Thyroid gland (tissue), 4 donors: Measurements from ENCODE around the gene NLGN1.

Experiments
- POLR2A ChIP-seq, 2 donors: fragments of 450-650 bp; IDR thresholded peaks; one replicate each; pipeline ENCODE4 v1.6.1; 2017; ENCODE audit warnings: antibody characterized with exemption in 2 of 2, mild to moderate bottlenecking in 2 of 2, moderate library complexity in 1 of 2
- TF ChIP-seq, protein P1 (sequence below), 6 experiments: fragments of 200-600 bp in 3 of 6; fragments of 450-650 bp in 3 of 6; sonication (generic) in 3 of 6; IDR thresholded peaks; one replicate each; pipeline ENCODE4 v1.5.1; 2016 to 2019; ENCODE audit warnings: antibody characterized with exemption in 6 of 6, mild to moderate bottlenecking in 2 of 6, inconsistent platforms in 1 of 6, moderate library complexity in 1 of 6

DNA sequence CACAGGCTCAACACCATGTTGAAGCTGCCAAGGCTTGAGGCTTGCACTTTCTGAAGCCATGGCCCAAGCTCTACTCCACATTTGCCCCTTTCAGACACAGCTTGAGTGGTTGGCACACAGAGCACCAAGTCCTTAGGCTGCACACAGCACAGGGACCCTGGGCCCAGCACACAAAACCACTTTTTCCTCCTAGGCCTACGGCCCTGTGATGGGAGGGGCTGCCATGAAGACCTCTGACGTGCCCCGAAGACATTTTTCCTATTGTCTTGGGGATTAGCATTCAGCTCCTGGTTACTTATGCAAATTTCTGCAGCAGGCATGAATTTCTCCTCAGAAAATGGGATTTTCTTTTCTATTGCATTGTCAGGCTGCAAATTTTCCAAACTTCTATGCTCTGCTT is 445.5 kb downstream of the NLGN1 start:
- TF ChIP-seq POLR2A (IDR thresholded peaks at IDR 0.05) = no peak
- TF ChIP-seq, protein P1, sequence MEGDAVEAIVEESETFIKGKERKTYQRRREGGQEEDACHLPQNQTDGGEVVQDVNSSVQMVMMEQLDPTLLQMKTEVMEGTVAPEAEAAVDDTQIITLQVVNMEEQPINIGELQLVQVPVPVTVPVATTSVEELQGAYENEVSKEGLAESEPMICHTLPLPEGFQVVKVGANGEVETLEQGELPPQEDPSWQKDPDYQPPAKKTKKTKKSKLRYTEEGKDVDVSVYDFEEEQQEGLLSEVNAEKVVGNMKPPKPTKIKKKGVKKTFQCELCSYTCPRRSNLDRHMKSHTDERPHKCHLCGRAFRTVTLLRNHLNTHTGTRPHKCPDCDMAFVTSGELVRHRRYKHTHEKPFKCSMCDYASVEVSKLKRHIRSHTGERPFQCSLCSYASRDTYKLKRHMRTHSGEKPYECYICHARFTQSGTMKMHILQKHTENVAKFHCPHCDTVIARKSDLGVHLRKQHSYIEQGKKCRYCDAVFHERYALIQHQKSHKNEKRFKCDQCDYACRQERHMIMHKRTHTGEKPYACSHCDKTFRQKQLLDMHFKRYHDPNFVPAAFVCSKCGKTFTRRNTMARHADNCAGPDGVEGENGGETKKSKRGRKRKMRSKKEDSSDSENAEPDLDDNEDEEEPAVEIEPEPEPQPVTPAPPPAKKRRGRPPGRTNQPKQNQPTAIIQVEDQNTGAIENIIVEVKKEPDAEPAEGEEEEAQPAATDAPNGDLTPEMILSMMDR (IDR thresholded peaks at IDR 0.05) = no peak
